Measurements from ENCODE around the gene MACF1. TPM values are rescaled to one million over a fixed set of nuclear protein-coding genes. Genes with fewer than 3 reads are reported as not detected.
A peak's percentile ranks its signal among the peaks of the same experiment; 100 is the strongest.
"Not testable (repeated sequence)": the region's sequence is repeated elsewhere in the genome, so short reads cannot be mapped to it uniquely, and the experiment has no call there.

MACF1 gene
- total RNA-seq, 2 donors from 2014 or later, result 107 to 148 TPM

GRCh38 chr1:39509360-39510009 lies 305.0 kb downstream of the MACF1 start:
- Histone ChIP-seq H3K4me1 (no peaks in the 10 kb centered on the region), H3K9me3 (no peaks in the 10 kb centered on the region), H3K9ac (ENCODE audit: low read depth in 2 of 2, low read length in 2 of 2) (no peak overlapping the region), H3K27me3 (peaks cover under 1% of the 10 kb centered on the region), H3K36me3 (no peaks in the 10 kb centered on the region), H3K4me3 (no peak overlapping the region), H3K27ac (no peak overlapping the region)
- intact Hi-C loops (cut with DNase I), result no loop called here
- TF ChIP-seq CTCF (IDR thresholded peaks at IDR 0.05), result no peak
- peak; percentile 42 for DNase-seq

- H3K4me1 ChIP-seq; H3K9ac ChIP-seq (ENCODE audit: low read depth in 2 of 2, low read length in 2 of 2); DNase-seq; H3K27me3 ChIP-seq; intact Hi-C loops (cut with DNase I); H3K4me3 ChIP-seq; H3K9me3 ChIP-seq; H3K36me3 ChIP-seq; H3K27ac ChIP-seq: not testable (repeated sequence)
These were observed 306.2 kb downstream of the MACF1 start for GRCh38 chr1:39510570-39511186.

- H3K36me3 ChIP-seq; H3K9ac ChIP-seq (ENCODE audit: low read depth in 2 of 2, low read length in 2 of 2); DNase-seq; H3K4me1 ChIP-seq; H3K4me3 ChIP-seq; intact Hi-C loops (cut with DNase I); H3K27me3 ChIP-seq; H3K9me3 ChIP-seq; H3K27ac ChIP-seq: not testable (repeated sequence)
These were observed 307.0 kb downstream of the MACF1 start for GRCh38 chr1:39511477-39511876.

- H3K27ac ChIP-seq; intact Hi-C loops (cut with DNase I); H3K4me3 ChIP-seq; H3K9ac ChIP-seq (ENCODE audit: low read depth in 2 of 2, low read length in 2 of 2); DNase-seq; H3K27me3 ChIP-seq; H3K36me3 ChIP-seq; H3K4me1 ChIP-seq; H3K9me3 ChIP-seq: not testable (repeated sequence)
These were observed 307.8 kb downstream of the MACF1 start for GRCh38 chr1:39512234-39512847.

- H3K36me3 ChIP-seq; H3K27ac ChIP-seq; intact Hi-C loops (cut with DNase I); H3K27me3 ChIP-seq; H3K9ac ChIP-seq (ENCODE audit: low read depth in 2 of 2, low read length in 2 of 2); H3K4me1 ChIP-seq; H3K9me3 ChIP-seq; DNase-seq: not testable (repeated sequence)
- peak overlapping the region; percentile 13 for H3K4me3 ChIP-seq
These were observed 310.2 kb downstream of the MACF1 start for GRCh38 chr1:39514710-39515124.

- intact Hi-C loops (cut with DNase I); H3K4me1 ChIP-seq; H3K9me3 ChIP-seq; H3K9ac ChIP-seq (ENCODE audit: low read depth in 2 of 2, low read length in 2 of 2); H3K36me3 ChIP-seq; DNase-seq; H3K27me3 ChIP-seq; H3K27ac ChIP-seq: not testable (repeated sequence)
- peak overlapping the region; percentile 13 for H3K4me3 ChIP-seq
These were observed 310.9 kb downstream of the MACF1 start for GRCh38 chr1:39515131-39516086.

GRCh38 chr1:39516841-39517240 lies 312.3 kb downstream of the MACF1 start:
- H3K36me3 ChIP-seq; H3K9me3 ChIP-seq; H3K4me1 ChIP-seq; intact Hi-C loops (cut with DNase I); H3K4me3 ChIP-seq; H3K9ac ChIP-seq (ENCODE audit: low read depth in 2 of 2, low read length in 2 of 2); DNase-seq; H3K27ac ChIP-seq; H3K27me3 ChIP-seq: not testable (repeated sequence)

GRCh38 chr1:39517936-39518335 lies 313.4 kb downstream of the MACF1 start:
- intact Hi-C loops (cut with DNase I); H3K4me1 ChIP-seq; H3K4me3 ChIP-seq; DNase-seq; H3K27ac ChIP-seq; H3K27me3 ChIP-seq; H3K9me3 ChIP-seq; H3K9ac ChIP-seq (ENCODE audit: low read depth in 2 of 2, low read length in 2 of 2); H3K36me3 ChIP-seq: not testable (repeated sequence)

GRCh38 chr1:39519376-39519775 lies 314.9 kb downstream of the MACF1 start:
- H3K9me3 ChIP-seq; H3K4me3 ChIP-seq; H3K27ac ChIP-seq; H3K27me3 ChIP-seq; H3K9ac ChIP-seq (ENCODE audit: low read depth in 2 of 2, low read length in 2 of 2); H3K4me1 ChIP-seq; intact Hi-C loops (cut with DNase I); H3K36me3 ChIP-seq: not testable (repeated sequence)
- peak; percentile 71 for DNase-seq

- H3K27me3 ChIP-seq; H3K27ac ChIP-seq; intact Hi-C loops (cut with DNase I); H3K9me3 ChIP-seq; H3K4me3 ChIP-seq; DNase-seq; H3K9ac ChIP-seq (ENCODE audit: low read depth in 2 of 2, low read length in 2 of 2); H3K4me1 ChIP-seq; H3K36me3 ChIP-seq: not testable (repeated sequence)
These were observed 317.7 kb downstream of the MACF1 start for GRCh38 chr1:39522221-39522620.

All from colonic mucosa (tissue), 4 donors.